Mesothelial cell of epicardium (in vitro differentiated cells): ENCODE results near the gene LGI4. TPM values are rescaled to one million over a fixed set of nuclear protein-coding genes. Genes with fewer than 3 reads are reported as not detected.

Experiments
- DNase-seq, 2 experiments: peaks; one replicate each; pipeline ENCODE4 v3.0.0; 2021; ENCODE audit warnings: low spot score in 2 of 2; ENCODE audit not compliant: unreplicated experiment in 2 of 2
- H3K27ac Mint-ChIP-seq: 2 replicates; pipeline ENCODE4 v1.8.0; 2021; ENCODE audit warnings: mixed read lengths
- H3K27me3 Mint-ChIP-seq: 2 replicates; pipeline ENCODE4 v1.8.0; 2021; ENCODE audit warnings: low read depth, mixed read lengths
- H3K36me3 Mint-ChIP-seq: 2 replicates; pipeline ENCODE4 v1.8.0; 2021; ENCODE audit warnings: mixed read lengths
- H3K4me1 Mint-ChIP-seq: 2 replicates; pipeline ENCODE4 v1.8.0; 2021; ENCODE audit warnings: mixed read lengths
- H3K4me3 Mint-ChIP-seq: 2 replicates; pipeline ENCODE4 v1.8.0; 2021; ENCODE audit warnings: mild to moderate bottlenecking, moderate library complexity, mixed read lengths
- H3K9me3 Mint-ChIP-seq: 2 replicates; pipeline ENCODE4 v1.8.0; 2021; ENCODE audit warnings: mixed read lengths
- CTCF ChIP-seq: fragments of 200-600 bp; sonication (generic); IDR thresholded peaks from one replicate; pipeline ENCODE4 v1.5.0; 2021; ENCODE audit warnings: antibody characterized with exemption; ENCODE audit not compliant: unreplicated experiment
- total RNA-seq: library from RNA; stranded (reverse); gene quantifications from 3 replicates; pipeline ENCODE4 v1.2.1, GENCODE V29; 2021

The LGI4 gene
- total RNA-seq, 1 donor from 2014 or later = 1.4 TPM

DNA sequence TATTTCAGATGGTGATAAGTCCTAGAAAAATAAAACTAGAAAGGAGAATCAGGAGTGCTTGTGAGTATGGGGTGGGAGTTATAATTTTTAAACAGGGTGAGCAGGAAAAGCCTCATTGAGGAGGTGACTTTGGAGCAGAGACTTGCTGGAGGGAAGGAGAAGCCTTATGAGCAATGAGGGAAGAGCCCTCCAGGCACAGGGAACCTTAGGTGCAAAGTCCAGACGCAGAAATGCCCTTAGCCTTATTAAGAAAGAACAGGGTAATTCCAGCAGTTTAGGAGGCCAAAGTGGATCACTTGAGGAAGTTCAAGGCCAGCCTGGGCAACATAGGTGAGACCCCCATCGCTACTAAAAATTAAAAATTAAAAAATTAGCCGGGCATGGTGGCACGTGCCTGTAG is 40.2 kb downstream of the LGI4 start:
- H3K36me3 Mint-ChIP-seq = no peaks in the 10 kb centered on the region
- H3K27ac Mint-ChIP-seq = no peak overlapping the region
- no peak for TF ChIP-seq CTCF
- no peaks in the 10 kb centered on the region for H3K27me3 Mint-ChIP-seq
- no peaks in the 10 kb centered on the region for H3K9me3 Mint-ChIP-seq
- H3K4me1 Mint-ChIP-seq = peaks cover 13% of the 10 kb centered on the region
- DNase-seq = no peak
- H3K4me3 Mint-ChIP-seq = no peak overlapping the region

GRCh38 chr19:35093941-35094647 is 40.8 kb downstream of the LGI4 start:
- Mint-ChIP-seq H3K36me3 (no peaks in the 10 kb centered on the region), H3K27me3 (no peaks in the 10 kb centered on the region), H3K27ac (no peak overlapping the region), H3K4me3 (no peak overlapping the region), H3K4me1 (peaks cover 13% of the 10 kb centered on the region), H3K9me3 (no peaks in the 10 kb centered on the region)
- TF ChIP-seq CTCF = no peak
- DNase-seq = no peak

- Mint-ChIP-seq H3K4me1 (peaks cover 13% of the 10 kb centered on the region), H3K27ac (no peak overlapping the region), H3K4me3 (no peak overlapping the region), H3K9me3 (no peaks in the 10 kb centered on the region), H3K36me3 (no peaks in the 10 kb centered on the region), H3K27me3 (no peaks in the 10 kb centered on the region)
- DNase-seq = no peak
- TF ChIP-seq CTCF = no peak
These were observed 41.4 kb downstream of the LGI4 start for GRCh38 chr19:35093430-35093829.

DNA sequence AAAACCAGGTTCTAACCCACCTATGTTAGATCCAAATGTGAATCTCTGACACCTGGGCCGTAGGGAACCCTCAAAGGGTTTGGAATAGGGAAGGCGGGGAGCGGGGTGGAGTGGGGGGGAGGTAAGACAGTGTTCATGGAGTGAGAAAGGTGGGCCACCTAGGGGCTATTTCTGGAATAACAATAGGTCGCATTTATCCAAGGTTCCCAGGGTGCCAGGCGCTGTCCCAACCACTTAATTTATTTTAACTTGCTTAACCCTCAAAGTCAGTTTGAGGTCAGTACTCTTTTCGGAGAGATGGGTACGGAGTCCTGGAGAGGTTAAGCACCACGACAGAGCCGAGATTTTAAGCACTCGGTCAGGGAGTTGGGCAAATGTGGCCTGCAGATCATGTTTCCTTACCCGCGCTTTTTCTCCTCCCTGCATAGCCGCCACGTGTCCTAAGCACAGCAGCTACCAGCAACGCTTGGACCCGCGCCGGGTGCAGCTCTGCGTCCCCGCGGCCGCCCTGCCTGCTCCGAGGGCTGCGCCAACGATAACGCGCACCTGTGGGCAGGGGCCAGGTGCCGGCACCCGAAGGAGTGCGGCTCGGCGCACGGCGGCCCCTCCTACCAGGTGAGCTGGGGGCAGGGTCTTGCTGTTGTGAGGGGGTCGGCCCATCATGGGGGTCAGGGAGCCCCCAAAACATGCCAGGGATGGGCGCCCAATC is 44.2 kb downstream of the LGI4 start:
- Mint-ChIP-seq H3K27me3 (no peaks in the 10 kb centered on the region), H3K4me3 (peak overlapping the region; percentile 22), H3K9me3 (no peaks in the 10 kb centered on the region), H3K36me3 (no peaks in the 10 kb centered on the region), H3K27ac (no peak overlapping the region), H3K4me1 (peaks cover 6% of the 10 kb centered on the region)
- DNase-seq = peak in 1 of 2 experiments; percentile 50
- peak; percentile 88 for TF ChIP-seq CTCF

- TF ChIP-seq CTCF = no peak
- Mint-ChIP-seq H3K4me1 (peaks cover 6% of the 10 kb centered on the region), H3K27me3 (no peaks in the 10 kb centered on the region), H3K27ac (no peak overlapping the region), H3K36me3 (no peaks in the 10 kb centered on the region), H3K4me3 (no peak overlapping the region), H3K9me3 (no peaks in the 10 kb centered on the region)
- DNase-seq = no peak
These were observed 44.7 kb downstream of the LGI4 start for GRCh38 chr19:35090160-35090505.
